CD14-positive monocyte (primary cell): Measurements from ENCODE around the gene SBK3. TPM values are rescaled to one million over a fixed set of nuclear protein-coding genes. Genes with fewer than 3 reads are reported as not detected.

Source experiments
- DNase-seq, 3 donors: peaks; one replicate each; pipeline ENCODE4 v3.0.0-alpha.2; 2011 to 2022
- H2AFZ ChIP-seq: 2 replicates; pipeline ENCODE4 v1.6.0; 2012; ENCODE audit warnings: mild to moderate bottlenecking, low read depth, low read length, inconsistent platforms; ENCODE audit not compliant: insufficient read depth, poor library complexity, severe bottlenecking
- H3K27ac ChIP-seq, 2 donors: 1 replicate in 1 of 2; 2 replicates in 1 of 2; pipeline ENCODE4 v1.5.1; 2012 to 2013; ENCODE audit warnings: low read length in 2 of 2, control low read depth in 1 of 2, inconsistent platforms in 1 of 2, low read depth in 1 of 2, mild to moderate bottlenecking in 1 of 2
- H3K27me3 ChIP-seq, 2 donors: one replicate each; pipeline versions ENCODE4 v1.6.0 to v1.6.1; 2011 to 2013; ENCODE audit warnings: low read length in 2 of 2; ENCODE audit not compliant: control insufficient read depth in 2 of 2, insufficient read depth in 2 of 2
- H3K36me3 ChIP-seq, 2 donors: replicated peaks in 1 of 2; 1 replicate in 1 of 2; 2 replicates in 1 of 2; pipeline versions ENCODE4 v1.5.1 to v1.6.1; 2012 to 2013; ENCODE audit warnings: low read length in 2 of 2, control low read depth in 1 of 2, inconsistent platforms in 1 of 2, mild to moderate bottlenecking in 1 of 2; ENCODE audit not compliant: insufficient read depth in 2 of 2, control insufficient read depth in 1 of 2
- H3K4me1 ChIP-seq, 2 donors: 1 replicate in 1 of 2; 2 replicates in 1 of 2; pipeline versions ENCODE4 v1.5.1 to v1.6.1; 2012 to 2013; ENCODE audit warnings: low read length in 2 of 2, control low read depth in 1 of 2, inconsistent platforms in 1 of 2, mild to moderate bottlenecking in 1 of 2, moderate library complexity in 1 of 2; ENCODE audit not compliant: insufficient read depth in 2 of 2, control insufficient read depth in 1 of 2
- H3K4me2 ChIP-seq: replicated peaks from 2 replicates; pipeline ENCODE3; 2012; ENCODE audit warnings: low read length, moderate library complexity, mild to moderate bottlenecking; ENCODE audit not compliant: poor library complexity, severe bottlenecking; ENCODE audit errors: extremely low read depth
- H3K4me3 ChIP-seq, 3 experiments: fragments of 200-600 bp in 1 of 3; sonication (generic) in 1 of 3; replicated peaks in 1 of 3; 1 replicate in 2 of 3; 2 replicates in 1 of 3; pipeline ENCODE4 v1.5.1; 2011 to 2013; ENCODE audit warnings: low read length in 3 of 3, mild to moderate bottlenecking in 3 of 3, control low read depth in 2 of 3, low read depth in 2 of 3, inconsistent platforms in 1 of 3, moderate library complexity in 1 of 3
- H3K79me2 ChIP-seq: 2 replicates; pipeline ENCODE4 v1.6.0; 2012; ENCODE audit warnings: mild to moderate bottlenecking, control low read depth, inconsistent platforms, low read length, moderate library complexity; ENCODE audit not compliant: insufficient read depth
- H3K9ac ChIP-seq: 2 replicates; pipeline ENCODE4 v1.6.0; 2017; ENCODE audit warnings: low read length, mild to moderate bottlenecking; ENCODE audit not compliant: insufficient read depth, poor library complexity, severe bottlenecking
- H3K9me3 ChIP-seq, 2 donors: replicated peaks in 1 of 2; 1 replicate in 1 of 2; 2 replicates in 1 of 2; pipeline versions ENCODE4 v1.5.1 to v1.6.1; 2012 to 2013; ENCODE audit warnings: low read length in 2 of 2, control low read depth in 1 of 2; ENCODE audit not compliant: control insufficient read depth in 1 of 2, insufficient read depth in 1 of 2
- H4K20me1 ChIP-seq: 2 replicates; pipeline ENCODE4 v1.6.0; 2012; ENCODE audit warnings: mild to moderate bottlenecking, low read length, control low read depth, moderate library complexity; ENCODE audit not compliant: insufficient read depth
- H3K27ac Mint-ChIP-seq, 7 donors: one replicate each; pipeline ENCODE4 v1.8.0; 2020; ENCODE audit warnings: mild to moderate bottlenecking in 7 of 7, mixed read lengths in 7 of 7, moderate library complexity in 6 of 7, inconsistent platforms in 2 of 7
- H3K27me3 Mint-ChIP-seq, 3 donors: one replicate each; pipeline ENCODE4 v1.8.0; 2021 to 2022; ENCODE audit warnings: low read depth in 3 of 3, mild to moderate bottlenecking in 3 of 3, mixed read lengths in 3 of 3, moderate library complexity in 3 of 3, inconsistent platforms in 1 of 3
- H3K36me3 Mint-ChIP-seq, 2 donors: one replicate each; pipeline ENCODE4 v1.8.0; 2020; ENCODE audit warnings: mixed read lengths in 2 of 2, inconsistent platforms in 1 of 2, mild to moderate bottlenecking in 1 of 2
- H3K4me1 Mint-ChIP-seq: one replicate; pipeline ENCODE4 v1.8.0; 2020; ENCODE audit warnings: mild to moderate bottlenecking, mixed read lengths
- H3K4me3 Mint-ChIP-seq, 2 donors: one replicate each; pipeline ENCODE4 v1.8.0; 2020; ENCODE audit warnings: mild to moderate bottlenecking in 2 of 2, mixed read lengths in 2 of 2, moderate library complexity in 1 of 2
- H3K9me3 Mint-ChIP-seq, 7 donors: one replicate each; pipeline ENCODE4 v1.8.0; 2020 to 2022; ENCODE audit warnings: mixed read lengths in 7 of 7, mild to moderate bottlenecking in 6 of 7, moderate library complexity in 6 of 7, inconsistent platforms in 2 of 7
- CTCF ChIP-seq: fragments of 200-600 bp; IDR thresholded peaks from one replicate; pipeline ENCODE4 v1.8.0; 2022; ENCODE audit warnings: antibody characterized with exemption, mild to moderate bottlenecking
- WGBS: methylation state at CpG from one replicate; pipeline ENCODE4 v1.1.5; 2013; ENCODE audit warnings: missing lambda C conversion rate; ENCODE audit not compliant: insufficient coverage; 5-methylcytosine and 5-hydroxymethylcytosine counted together
- intact Hi-C, 2 donors: fragments of 100-400 bp; cut with micrococcal nuclease; formaldehyde crosslinking; loops; one replicate each; pipeline versions ENCODE4 v1.15.0 to v1.15.1; 2023
- polyA plus RNA-seq, 3 donors: library from polyadenylated mRNA; depleted of rRNA in 1 of 3; unstranded in 2 of 3; stranded (reverse) in 1 of 3; fragments of 300-500 nt in 2 of 3; fragments of >200 nt in 1 of 3; fragmentation: Illumina TruSeq in 2 of 3; gene quantifications; 1 replicate in 2 of 3; 2 replicates in 1 of 3; pipeline ENCODE4 v1.2.3, GENCODE V29; 2012 to 2021

The SBK3 gene
- polyA plus RNA-seq, 3 donors: not detected

GRCh38 chr19:55559684-55560083 is 14.3 kb upstream of the SBK3 start:
- intact Hi-C loops: no loop called here
- no peaks in the 10 kb centered on the region for H3K27me3 ChIP-seq
- DNase-seq: no peak
- no peaks in the 10 kb centered on the region for H3K36me3 Mint-ChIP-seq
- peaks cover 0 to 3% of the 10 kb centered on the region in 2 donors for H3K9me3 ChIP-seq
- no peak overlapping the region for H3K4me2 ChIP-seq
- peaks cover 3 to 5% (median 5%) of the 10 kb centered on the region in 3 donors for H3K27me3 Mint-ChIP-seq
- H3K4me1 ChIP-seq: no peaks in the 10 kb centered on the region
- no peak overlapping the region for H3K9ac ChIP-seq
- no peaks in the 10 kb centered on the region for H3K79me2 ChIP-seq
- 85% methylated on average over 5 of the region's 9 CpGs for WGBS
- no peak overlapping the region for H3K4me3 ChIP-seq
- peaks cover 0 to 6% (median 5%) of the 10 kb centered on the region in 7 donors for H3K9me3 Mint-ChIP-seq
- no peaks in the 10 kb centered on the region for H4K20me1 ChIP-seq
- TF ChIP-seq CTCF: no peak
- no peak overlapping the region for H3K27ac ChIP-seq
- H3K4me1 Mint-ChIP-seq: peaks cover 2% of the 10 kb centered on the region
- no peak overlapping the region for H3K27ac Mint-ChIP-seq
- H3K4me3 Mint-ChIP-seq: no peak overlapping the region
- H3K36me3 ChIP-seq: no peaks in the 10 kb centered on the region
- no peak overlapping the region for H2AFZ ChIP-seq

- no peak for DNase-seq
- 97% methylated on average over 6 of the region's 8 CpGs for WGBS
- no peaks in the 10 kb centered on the region for H3K4me1 ChIP-seq
- no peak overlapping the region for H3K4me3 ChIP-seq
- no peaks in the 10 kb centered on the region for H3K36me3 ChIP-seq
- H2AFZ ChIP-seq: no peak overlapping the region
- Mint-ChIP-seq H3K4me3 (no peak overlapping the region), H3K36me3 (no peaks in the 10 kb centered on the region), H3K27ac (no peak overlapping the region), H3K4me1 (peaks cover 2% of the 10 kb centered on the region), H3K27me3 (peaks cover 4 to 9% (median 7%) of the 10 kb centered on the region in 3 donors), H3K9me3 (no peaks in the 10 kb centered on the region)
- intact Hi-C loops: no loop called here
- H3K9me3 ChIP-seq: no peaks in the 10 kb centered on the region
- no peak overlapping the region for H3K9ac ChIP-seq
- no peaks in the 10 kb centered on the region for H4K20me1 ChIP-seq
- no peak overlapping the region for H3K27ac ChIP-seq
- H3K4me2 ChIP-seq: no peak overlapping the region
- no peaks in the 10 kb centered on the region for H3K27me3 ChIP-seq
- TF ChIP-seq CTCF: no peak
- no peaks in the 10 kb centered on the region for H3K79me2 ChIP-seq
Observed at GRCh38 chr19:55554741-55555152, 9.4 kb upstream of the SBK3 start.
